HepG2 (cell line): ENCODE data around the gene PSPH.

Source experiments
- FOXP1 ChIP-seq, 2 experiments: fragments of 450-650 bp in 1 of 2; IDR thresholded peaks; 2 replicates each; pipeline ENCODE4 v1.6.1; 2017 to 2018; ENCODE audit warnings: antibody characterized with exemption in 1 of 2
- SUZ12 ChIP-seq: fragments of 150-350 bp; IDR thresholded peaks from 2 replicates; pipeline ENCODE4 v1.6.1; 2014; ENCODE audit warnings: low read depth, low read length
- ZNF460 ChIP-seq: sonication (generic); formaldehyde crosslinking; IDR thresholded peaks from 2 replicates; pipeline ENCODE4 v1.5.1; 2020; ENCODE audit warnings: missing genetic modification reagents, mild to moderate bottlenecking, borderline replicate concordance
- ZNF547 ChIP-seq: sonication (generic); formaldehyde crosslinking; IDR thresholded peaks from 2 replicates; pipeline ENCODE4 v1.5.1; 2020; ENCODE audit warnings: mild to moderate bottlenecking, missing genetic modification reagents

GRCh38 chr7:56051053-56051338 lies 248 bp downstream of the PSPH start:
- TF ChIP-seq FOXP1 (IDR thresholded peaks at IDR 0.05) (no peak), FOXP1 (CRISPR knock-in tag; IDR thresholded peaks at IDR 0.05) (no peak), ZNF460 (CRISPR knock-in tag) (no peak), SUZ12 (no peak), ZNF547 (CRISPR knock-in tag) (no peak)
